HG03097 (cell line): Measurements from ENCODE around the gene TAL1.
"Not testable (repeated sequence)": the region's sequence is repeated elsewhere in the genome, so short reads cannot be mapped to it uniquely, and the experiment has no call there.

Experiments
- ATAC-seq: cut with Tn5 transposase; IDR thresholded peaks from one replicate; pipeline ENCODE4 v1.9.1; 2021; ENCODE audit not compliant: unreplicated experiment, low FRiP score

Gene TAL1

DNA sequence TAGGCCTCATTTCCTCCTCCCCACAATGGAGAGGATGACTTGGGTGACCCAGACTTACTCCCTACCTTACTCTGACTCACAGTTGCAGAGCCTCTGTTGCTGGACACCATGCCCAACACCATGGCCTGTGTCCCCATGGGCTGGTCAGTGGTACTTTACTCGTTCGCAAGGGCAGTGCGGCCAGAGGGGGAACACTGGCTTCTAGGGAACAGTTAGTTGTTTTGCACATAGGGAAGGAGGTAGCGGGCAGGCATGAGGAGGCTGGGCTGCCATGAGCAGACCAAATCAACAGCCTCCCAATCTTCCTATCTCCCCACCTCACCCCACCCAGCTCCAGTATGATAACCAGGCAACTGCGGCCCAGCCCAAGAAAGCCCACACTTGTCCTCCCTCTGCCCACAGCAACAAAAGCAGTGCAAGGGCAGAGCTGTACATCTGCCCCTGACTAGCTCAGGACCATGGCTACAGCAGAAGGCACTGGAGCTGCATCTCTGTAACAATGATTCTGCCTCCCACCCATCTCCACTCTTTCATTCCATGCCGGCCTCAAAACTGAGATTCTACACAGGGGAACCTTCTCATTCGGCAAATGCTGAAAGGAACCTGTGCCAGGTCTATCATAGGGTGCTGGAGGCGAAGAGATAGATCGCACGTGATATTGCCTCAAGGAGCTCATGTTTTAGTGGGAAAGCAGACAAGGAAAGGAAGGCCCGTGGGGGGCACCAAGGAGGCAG lies 18.6 kb downstream of the TAL1 start:
- ATAC-seq, result no peak

DNA sequence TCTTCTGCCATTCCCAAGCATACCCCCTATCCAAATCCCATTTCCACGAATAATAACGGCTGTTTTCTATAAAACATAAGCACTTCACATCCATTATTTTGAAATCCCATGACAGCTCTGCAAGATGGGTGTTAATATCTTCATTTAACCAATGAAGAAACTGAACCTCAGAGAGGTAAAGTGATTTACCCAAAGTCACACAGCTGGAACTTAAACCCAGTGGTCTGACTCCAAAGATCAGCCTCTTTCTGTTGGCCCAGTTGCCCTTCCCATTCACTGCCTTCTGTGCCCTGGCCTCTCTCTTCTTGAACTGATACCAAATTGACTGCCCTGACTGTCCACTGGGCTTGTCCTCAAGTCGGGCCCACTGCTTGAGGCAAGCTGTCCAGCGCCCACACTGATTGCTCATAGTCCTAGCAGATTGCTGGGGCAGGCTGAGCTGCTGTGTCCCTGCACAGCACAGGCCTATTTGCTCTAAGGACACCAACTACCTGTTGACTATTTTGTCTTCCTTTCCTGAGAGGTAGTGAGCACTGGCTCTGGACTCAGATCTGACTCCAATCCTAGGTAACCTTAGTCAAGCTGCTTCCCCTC lies 19.3 kb downstream of the TAL1 start:
- no peak for ATAC-seq

DNA sequence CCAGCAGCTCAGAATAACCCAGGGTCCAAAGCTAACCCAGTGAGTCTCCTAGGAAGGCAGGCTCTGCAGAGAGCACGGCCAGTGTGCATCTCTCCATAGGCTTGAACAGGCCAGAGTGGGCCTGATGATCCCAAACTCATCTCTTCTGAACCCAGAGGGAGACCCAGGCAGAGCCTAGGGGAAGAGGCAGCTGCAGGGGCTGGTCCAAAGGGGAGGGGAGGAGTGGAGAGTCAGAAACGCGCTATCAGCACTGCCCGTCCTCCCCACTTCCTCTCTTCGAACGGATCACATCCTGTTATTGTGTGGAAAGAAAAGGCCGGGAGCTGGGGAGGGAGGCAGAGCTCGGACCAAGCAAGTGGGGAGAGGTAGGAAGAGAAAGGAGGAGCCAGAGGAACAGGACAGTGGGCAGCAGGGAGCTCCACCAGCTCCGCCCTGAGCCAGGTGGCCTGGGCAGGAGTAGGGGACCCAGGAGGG lies 20.2 kb downstream of the TAL1 start:
- ATAC-seq, result no peak

DNA sequence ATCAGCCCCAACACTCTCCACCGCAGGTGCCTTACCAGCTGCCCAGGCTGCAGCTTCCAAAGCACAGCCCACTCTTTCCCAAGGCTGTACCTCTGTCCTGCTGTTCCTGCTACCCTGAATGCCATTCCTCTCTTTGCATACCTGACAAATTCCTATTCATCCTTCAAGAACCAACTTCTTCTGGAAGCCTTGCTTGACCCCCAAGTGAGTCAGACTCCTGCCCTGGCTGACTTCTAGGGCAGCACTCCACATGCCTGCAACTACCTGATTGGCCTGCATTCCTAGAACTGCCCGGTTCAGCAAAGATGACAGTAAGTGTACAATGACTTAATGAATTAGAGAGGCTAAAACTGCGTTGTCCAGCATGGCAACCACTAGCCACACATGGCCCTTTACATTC lies 21.4 kb downstream of the TAL1 start:
- no peak for ATAC-seq

- no peak for ATAC-seq
Observed at GRCh38 chr1:47209725-47210325, 22.2 kb downstream of the TAL1 start.

DNA sequence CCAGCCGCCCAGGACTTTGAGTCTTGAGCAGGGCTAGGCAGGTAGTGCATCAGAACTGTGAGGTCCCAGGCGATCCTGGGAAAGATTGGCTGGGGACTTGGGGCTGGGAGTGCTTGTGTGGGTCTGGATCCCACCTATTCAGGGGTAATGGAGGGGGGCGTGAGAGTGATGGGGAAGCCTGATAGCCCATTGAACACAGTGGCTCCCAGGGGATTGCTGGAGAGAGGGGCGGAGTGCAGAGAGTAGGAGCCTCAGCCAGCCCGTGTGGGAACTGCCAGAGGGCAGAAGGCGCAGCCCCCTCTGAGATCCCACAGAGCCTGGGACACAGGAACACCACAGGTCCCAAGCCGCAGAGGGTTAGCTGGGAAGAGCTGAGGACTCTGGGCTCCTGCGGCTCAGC lies 22.9 kb downstream of the TAL1 start:
- no peak for ATAC-seq

- ATAC-seq, result no peak
Observed at GRCh38 chr1:47208374-47208850, 23.6 kb downstream of the TAL1 start.

DNA sequence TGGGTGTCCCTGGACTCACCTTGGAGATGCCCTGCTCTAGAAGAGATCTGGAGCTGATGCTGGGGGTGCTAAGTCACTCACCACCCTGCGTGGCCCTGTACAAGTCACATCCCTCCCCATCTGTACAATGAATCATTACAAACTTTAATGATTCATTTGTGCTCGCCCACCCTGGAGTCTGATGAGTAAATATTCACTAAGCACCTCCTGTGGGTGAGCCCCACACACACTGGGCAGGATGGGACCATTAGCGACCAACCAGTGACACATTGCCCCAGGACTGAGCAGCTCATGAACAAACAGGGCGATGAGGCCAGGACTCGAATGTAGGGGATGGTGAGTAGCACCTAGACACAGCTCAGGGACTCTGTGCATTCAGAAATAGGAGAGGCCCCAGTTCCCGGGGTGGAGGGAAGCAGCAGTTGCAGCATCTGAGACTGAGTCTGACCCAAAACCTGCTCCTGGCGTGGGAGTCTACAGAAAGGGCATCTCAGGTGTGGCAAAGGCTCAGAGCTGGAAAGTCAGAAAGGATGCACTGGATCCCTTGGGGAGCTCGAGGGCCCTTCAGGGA lies 24.1 kb downstream of the TAL1 start:
- ATAC-seq, result no peak

- ATAC-seq, result no peak
Observed at GRCh38 chr1:47205918-47206317, 26.1 kb downstream of the TAL1 start.

DNA sequence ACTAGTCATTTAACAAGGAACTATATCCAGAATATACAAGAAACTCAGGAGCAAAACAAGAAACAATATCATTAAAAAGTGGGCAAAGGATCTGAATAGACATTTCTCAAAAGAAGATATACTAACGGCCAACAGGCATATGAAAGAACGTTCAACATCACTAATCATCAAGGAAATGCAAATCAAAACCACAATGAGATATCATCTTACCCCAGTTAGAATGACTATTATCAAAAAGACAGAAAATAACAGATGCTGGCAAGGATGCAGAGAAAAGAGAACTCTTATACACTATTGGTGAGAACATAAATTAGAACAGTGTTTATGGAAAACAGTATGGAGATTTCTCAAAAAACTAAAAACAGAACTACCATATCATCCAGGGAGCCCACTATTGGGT lies 28.5 kb downstream of the TAL1 start:
- ATAC-seq, result not testable (repeated sequence)

- no peak for ATAC-seq
Observed at GRCh38 chr1:47201179-47201578, 30.8 kb downstream of the TAL1 start.

DNA sequence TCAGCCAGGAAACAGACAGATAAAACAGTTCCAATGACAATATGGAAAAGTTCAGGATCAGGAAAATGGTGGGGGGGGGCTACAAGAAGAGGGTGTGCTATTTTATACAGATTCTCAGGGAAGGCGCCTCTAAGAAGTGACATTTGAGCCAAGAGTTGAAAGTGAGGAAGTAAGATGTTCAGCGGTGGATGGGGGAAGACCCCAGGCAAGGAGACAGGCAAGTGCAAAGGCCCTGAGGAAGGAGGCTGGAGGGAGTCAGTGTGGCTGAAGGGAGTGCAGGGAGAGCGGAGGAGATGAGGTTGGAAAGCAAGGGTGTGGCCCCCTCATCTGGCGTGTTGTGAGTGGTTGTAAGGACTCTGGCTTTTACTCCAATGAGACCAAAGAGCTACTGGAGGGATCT lies 33.8 kb downstream of the TAL1 start:
- no peak for ATAC-seq

GRCh38 chr1:47196622-47197021 lies 35.4 kb downstream of the TAL1 start:
- no peak for ATAC-seq

DNA sequence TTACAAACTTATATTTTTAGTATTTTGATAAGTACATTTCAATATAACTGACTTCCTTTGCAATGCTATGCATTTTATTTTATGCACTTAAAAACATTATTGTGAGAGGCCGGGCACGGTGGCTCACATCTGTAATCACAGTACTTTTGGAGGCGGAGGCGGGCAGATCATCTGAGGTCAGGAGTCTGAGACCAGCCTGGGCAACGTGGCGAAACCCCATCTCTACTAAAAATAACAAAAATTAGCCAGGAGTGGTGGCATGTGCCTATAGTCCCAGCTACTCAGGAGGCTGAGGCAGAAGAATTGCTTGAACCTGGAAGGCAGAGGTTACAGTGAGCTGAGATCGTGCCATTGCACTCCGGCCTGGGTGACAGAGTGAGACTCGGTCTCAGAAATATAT lies 36.0 kb downstream of the TAL1 start:
- ATAC-seq, result not testable (repeated sequence)

GRCh38 chr1:47194311-47194710 lies 37.7 kb downstream of the TAL1 start:
- ATAC-seq, result no peak

GRCh38 chr1:47193496-47193895 lies 38.5 kb downstream of the TAL1 start:
- ATAC-seq, result not testable (repeated sequence)

- ATAC-seq, result no peak
Observed at GRCh38 chr1:47192458-47193384, 39.3 kb downstream of the TAL1 start.

GRCh38 chr1:47191940-47192457 lies 40.0 kb downstream of the TAL1 start:
- no peak for ATAC-seq

- ATAC-seq, result no peak
Observed at GRCh38 chr1:47190857-47191256, 41.2 kb downstream of the TAL1 start.

GRCh38 chr1:47190509-47190855 lies 41.5 kb downstream of the TAL1 start:
- ATAC-seq, result no peak
